Suprapubic skin (tissue), 4 donors: ENCODE data around the gene CALD1. TPM values are rescaled to one million over a fixed set of nuclear protein-coding genes. Genes with fewer than 3 reads are reported as not detected.
A peak's percentile ranks its signal among the peaks of the same experiment; 100 is the strongest.

ENCODE experiments used
- DNase-seq, 2 donors: peaks; one replicate each; pipeline ENCODE4 v3.0.0-alpha.2; 2019; ENCODE audit warnings: low spot score in 2 of 2
- H3K27ac ChIP-seq: fragments of 200-600 bp; sonication (generic); one replicate; pipeline ENCODE4 v1.5.1; 2019
- H3K27me3 ChIP-seq: fragments of 200-600 bp; sonication (generic); one replicate; pipeline ENCODE4 v1.5.1; 2019
- H3K36me3 ChIP-seq: fragments of 200-600 bp; sonication (generic); one replicate; pipeline ENCODE4 v1.5.1; 2019
- H3K4me1 ChIP-seq: fragments of 200-600 bp; sonication (generic); one replicate; pipeline ENCODE4 v1.5.1; 2019
- H3K4me3 ChIP-seq: fragments of 200-600 bp; sonication (generic); one replicate; pipeline ENCODE4 v1.5.1; 2019; ENCODE audit warnings: mild to moderate bottlenecking
- H3K9me3 ChIP-seq: fragments of 200-600 bp; sonication (generic); one replicate; pipeline ENCODE4 v1.5.1; 2019
- CTCF ChIP-seq, 2 donors: fragments of 200-600 bp in 1 of 2; fragments of 450-650 bp in 1 of 2; sonication (generic) in 1 of 2; IDR thresholded peaks; one replicate each; pipeline ENCODE4 v1.5.1; 2016 to 2019; ENCODE audit warnings: antibody characterized with exemption in 2 of 2, mild to moderate bottlenecking in 1 of 2, moderate library complexity in 1 of 2
- EP300 ChIP-seq: sonication (generic); formaldehyde crosslinking; IDR thresholded peaks from one replicate; pipeline ENCODE4 v1.6.1; 2017; ENCODE audit warnings: antibody characterized with exemption
- POLR2A ChIP-seq, 2 donors: fragments of 450-650 bp; IDR thresholded peaks; one replicate each; pipeline ENCODE4 v1.6.1; 2017; ENCODE audit warnings: antibody characterized with exemption in 2 of 2, mild to moderate bottlenecking in 2 of 2, moderate library complexity in 2 of 2
- POLR2AphosphoS5 ChIP-seq, 3 donors: sonication (generic); formaldehyde crosslinking; IDR thresholded peaks; one replicate each; pipeline ENCODE4 v1.6.1; 2017; ENCODE audit warnings: antibody characterized with exemption in 3 of 3
- WGBS: methylation state at CpG from one replicate; pipeline ENCODE4 v1.1.5; 2018; 5-methylcytosine and 5-hydroxymethylcytosine counted together
- total RNA-seq, 4 donors: library from RNA; depleted of rRNA; stranded (reverse); fragments of >200 nt; gene quantifications; one replicate each; pipeline ENCODE4 v1.1.0, GENCODE V29; 2016

Gene CALD1
- total RNA-seq, 4 donors from 2014 or later = 53.6 to 116 (median 83.2) TPM

GRCh38 chr7:134742688-134743350 is 36.6 kb upstream of the CALD1 start:
- Histone ChIP-seq H3K36me3 (no peaks in the 10 kb centered on the region), H3K27me3 (no peaks in the 10 kb centered on the region), H3K4me1 (peaks cover 13% of the 10 kb centered on the region), H3K9me3 (no peaks in the 10 kb centered on the region), H3K4me3 (no peak overlapping the region), H3K27ac (peak overlapping the region; percentile 78)
- TF ChIP-seq CTCF (IDR thresholded peaks at IDR 0.05) = no peak
- TF ChIP-seq POLR2AphosphoS5 (IDR thresholded peaks at IDR 0.05) = no peak
- no peak for TF ChIP-seq POLR2A (IDR thresholded peaks at IDR 0.05)
- TF ChIP-seq EP300 = no peak
- 28% methylated on average over 2 of the region's 2 CpGs for WGBS
- DNase-seq = no peak

DNA sequence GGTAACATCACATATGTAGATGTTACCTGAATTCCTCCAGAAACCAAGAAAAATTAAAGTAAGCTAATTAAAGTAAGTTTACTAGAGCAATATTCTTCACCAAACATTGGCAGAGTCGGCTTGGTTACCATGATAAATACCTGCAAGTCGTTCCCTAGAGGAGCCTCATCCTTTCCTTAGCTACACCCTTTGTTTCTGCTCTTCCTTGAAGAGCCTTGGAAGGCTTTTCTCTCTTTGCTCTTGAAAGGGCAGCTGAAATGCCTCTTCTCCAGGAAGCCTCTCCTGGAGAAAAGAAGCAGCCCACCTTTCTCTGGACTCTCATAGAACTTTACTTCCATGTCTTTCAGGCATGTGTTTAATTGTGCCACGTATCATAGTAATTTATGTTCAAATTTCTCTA is 34.9 kb upstream of the CALD1 start:
- peaks cover 13% of the 10 kb centered on the region for H3K4me1 ChIP-seq
- WGBS = 57% methylated on average over 3 of the region's 3 CpGs
- no peak overlapping the region for H3K27ac ChIP-seq
- no peaks in the 10 kb centered on the region for H3K27me3 ChIP-seq
- H3K4me3 ChIP-seq = no peak overlapping the region
- H3K9me3 ChIP-seq = no peaks in the 10 kb centered on the region
- no peaks in the 10 kb centered on the region for H3K36me3 ChIP-seq
- TF ChIP-seq POLR2A (IDR thresholded peaks at IDR 0.05) (no peak), EP300 (no peak), CTCF (IDR thresholded peaks at IDR 0.05) (no peak), POLR2AphosphoS5 (IDR thresholded peaks at IDR 0.05) (no peak)
- DNase-seq = no peak

DNA sequence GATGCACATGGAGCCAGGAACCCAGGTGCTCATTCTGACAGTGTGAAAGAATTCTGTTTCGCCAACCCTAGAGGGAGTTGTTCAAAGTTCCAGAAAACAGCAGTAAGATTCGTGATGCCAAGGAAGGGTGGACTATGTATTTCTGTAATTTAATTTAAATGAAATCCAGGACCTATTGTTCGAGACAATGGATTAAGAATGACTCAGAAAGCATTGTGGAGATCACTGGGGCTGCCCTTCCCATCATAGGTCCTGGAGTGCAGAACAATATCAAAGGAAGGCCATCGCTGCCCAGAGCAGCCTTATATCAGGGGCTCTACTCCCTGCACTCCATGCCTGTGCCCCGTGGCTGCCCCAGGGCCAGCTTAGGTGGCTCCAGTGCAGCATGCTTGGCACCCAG is 32.1 kb upstream of the CALD1 start:
- peaks cover 14% of the 10 kb centered on the region for H3K4me1 ChIP-seq
- 76% methylated on average over 5 of the region's 5 CpGs for WGBS
- no peak for DNase-seq
- no peaks in the 10 kb centered on the region for H3K27me3 ChIP-seq
- no peak for TF ChIP-seq CTCF (IDR thresholded peaks at IDR 0.05)
- TF ChIP-seq EP300 = no peak
- TF ChIP-seq POLR2AphosphoS5 (IDR thresholded peaks at IDR 0.05) = no peak
- no peak for TF ChIP-seq POLR2A (IDR thresholded peaks at IDR 0.05)
- no peaks in the 10 kb centered on the region for H3K36me3 ChIP-seq
- H3K9me3 ChIP-seq = no peaks in the 10 kb centered on the region
- H3K27ac ChIP-seq = no peak overlapping the region
- no peak overlapping the region for H3K4me3 ChIP-seq

GRCh38 chr7:134750083-134751062 is 29.1 kb upstream of the CALD1 start:
- Histone ChIP-seq H3K4me1 (peaks cover 16% of the 10 kb centered on the region), H3K36me3 (no peaks in the 10 kb centered on the region), H3K27ac (no peak overlapping the region), H3K4me3 (no peak overlapping the region), H3K9me3 (no peaks in the 10 kb centered on the region), H3K27me3 (no peaks in the 10 kb centered on the region)
- TF ChIP-seq CTCF (IDR thresholded peaks at IDR 0.05) (peak; percentile 18 to 41), EP300 (no peak), POLR2A (IDR thresholded peaks at IDR 0.05) (no peak)
- DNase-seq = no peak
- WGBS = 85% methylated on average over 6 of the region's 6 CpGs
